ENCODE results near the gene FBXW4. TPM values are rescaled to one million over a fixed set of nuclear protein-coding genes. Genes with fewer than 3 reads are reported as not detected.

Gene FBXW4
- total and polyA plus RNA-seq, 4 donors = 28.0 to 65.6 (median 54.5) TPM

DNA sequence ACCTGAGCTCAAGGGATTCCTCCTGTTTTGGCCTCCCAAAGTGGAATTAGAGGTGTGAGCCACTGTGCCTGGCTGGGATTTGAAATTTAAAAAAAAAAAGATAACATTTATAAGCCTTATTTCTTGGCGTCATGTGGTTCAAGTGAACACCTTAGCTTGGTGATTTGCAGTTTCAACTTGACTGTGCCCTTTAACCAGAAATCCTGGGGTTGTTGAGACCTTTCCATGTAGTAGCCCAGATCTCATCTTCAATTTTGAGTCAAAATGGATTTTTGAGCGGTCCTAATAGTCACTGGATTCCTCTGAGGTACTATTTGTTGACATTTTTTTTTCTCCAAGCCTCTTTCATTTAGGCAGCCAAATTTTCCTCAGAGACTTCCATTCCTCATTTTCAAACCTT lies 29.5 kb upstream of the FBXW4 start:
- Histone ChIP-seq H3K9me3 (ENCODE audit: control insufficient read depth in 4 of 4, insufficient read depth in 3 of 4, low read length in 3 of 4) (no peaks in the 10 kb centered on the region), H3K4me3 (no peak overlapping the region), H3K27ac (ENCODE audit: low read depth in 1 of 2, low read length in 1 of 2) (no peak overlapping the region), H3K4me1 (ENCODE audit: control insufficient read depth in 5 of 5, insufficient read depth in 5 of 5, low read length in 5 of 5) (peaks cover 0 to 12% (median 0%) of the 10 kb centered on the region in 5 donors), H3K36me3 (ENCODE audit: control insufficient read depth in 4 of 4, insufficient read depth in 4 of 4, low read length in 4 of 4) (no peaks in the 10 kb centered on the region), H3K27me3 (ENCODE audit: control insufficient read depth in 3 of 3, insufficient read depth in 3 of 3, low read length in 2 of 3) (no peaks in the 10 kb centered on the region), H3K9ac (ENCODE audit: insufficient read depth in 1 of 2, low read length in 2 of 2) (no peak overlapping the region)
- no peak for TF ChIP-seq CTCF (IDR thresholded peaks at IDR 0.05; ENCODE audit: control extremely low read depth, extremely low read depth)
- DNase-seq (no peak), ATAC-seq (ENCODE audit: insufficient read depth, low FRiP score) (no peak)
- 93 to 94% methylated on average over 2 of the region's 2 CpGs for WGBS, 2 donors

GRCh38 chr10:101723176-101723575 lies 28.2 kb upstream of the FBXW4 start:
- H3K4me1 ChIP-seq (ENCODE audit: control insufficient read depth in 5 of 5, insufficient read depth in 5 of 5, low read length in 5 of 5) = peaks cover 0 to 12% (median 0%) of the 10 kb centered on the region in 5 donors
- 93 to 96% methylated on average over 3 of the region's 3 CpGs for WGBS, 2 donors
- TF ChIP-seq CTCF (IDR thresholded peaks at IDR 0.05; ENCODE audit: control extremely low read depth, extremely low read depth) = no peak

GRCh38 chr10:101721806-101722205 lies 26.8 kb upstream of the FBXW4 start:
- Histone ChIP-seq H3K9ac (ENCODE audit: insufficient read depth in 1 of 2, low read length in 2 of 2) (no peak overlapping the region), H3K4me3 (no peak overlapping the region), H3K9me3 (ENCODE audit: control insufficient read depth in 4 of 4, insufficient read depth in 3 of 4, low read length in 3 of 4) (peaks cover 0 to 1% (median 0%) of the 10 kb centered on the region in 4 donors), H3K27ac (ENCODE audit: low read depth in 1 of 2, low read length in 1 of 2) (no peak overlapping the region), H3K27me3 (ENCODE audit: control insufficient read depth in 3 of 3, insufficient read depth in 3 of 3, low read length in 2 of 3) (no peaks in the 10 kb centered on the region), H3K4me1 (ENCODE audit: control insufficient read depth in 5 of 5, insufficient read depth in 5 of 5, low read length in 5 of 5) (peaks cover 0 to 12% (median 2%) of the 10 kb centered on the region in 5 donors), H3K36me3 (ENCODE audit: control insufficient read depth in 4 of 4, insufficient read depth in 4 of 4, low read length in 4 of 4) (no peaks in the 10 kb centered on the region)
- DNase-seq (no peak), ATAC-seq (ENCODE audit: insufficient read depth, low FRiP score) (no peak)
- no peak for TF ChIP-seq CTCF (IDR thresholded peaks at IDR 0.05; ENCODE audit: control extremely low read depth, extremely low read depth)
- 85 to 94% methylated on average over 2 of the region's 2 CpGs for WGBS, 2 donors

More at GRCh38 chr10:101723176-101723575, 28.2 kb upstream of the FBXW4 start:
- Histone ChIP-seq H3K36me3 (ENCODE audit: control insufficient read depth in 4 of 4, insufficient read depth in 4 of 4, low read length in 4 of 4) (no peaks in the 10 kb centered on the region), H3K27ac (ENCODE audit: low read depth in 1 of 2, low read length in 1 of 2) (no peak overlapping the region), H3K4me3 (no peak overlapping the region), H3K9ac (ENCODE audit: insufficient read depth in 1 of 2, low read length in 2 of 2) (no peak overlapping the region), H3K9me3 (ENCODE audit: control insufficient read depth in 4 of 4, insufficient read depth in 3 of 4, low read length in 3 of 4) (no peaks in the 10 kb centered on the region), H3K27me3 (ENCODE audit: control insufficient read depth in 3 of 3, insufficient read depth in 3 of 3, low read length in 2 of 3) (no peaks in the 10 kb centered on the region)
- DNase-seq = no peak
- ATAC-seq (ENCODE audit: insufficient read depth, low FRiP score) = no peak

DNA sequence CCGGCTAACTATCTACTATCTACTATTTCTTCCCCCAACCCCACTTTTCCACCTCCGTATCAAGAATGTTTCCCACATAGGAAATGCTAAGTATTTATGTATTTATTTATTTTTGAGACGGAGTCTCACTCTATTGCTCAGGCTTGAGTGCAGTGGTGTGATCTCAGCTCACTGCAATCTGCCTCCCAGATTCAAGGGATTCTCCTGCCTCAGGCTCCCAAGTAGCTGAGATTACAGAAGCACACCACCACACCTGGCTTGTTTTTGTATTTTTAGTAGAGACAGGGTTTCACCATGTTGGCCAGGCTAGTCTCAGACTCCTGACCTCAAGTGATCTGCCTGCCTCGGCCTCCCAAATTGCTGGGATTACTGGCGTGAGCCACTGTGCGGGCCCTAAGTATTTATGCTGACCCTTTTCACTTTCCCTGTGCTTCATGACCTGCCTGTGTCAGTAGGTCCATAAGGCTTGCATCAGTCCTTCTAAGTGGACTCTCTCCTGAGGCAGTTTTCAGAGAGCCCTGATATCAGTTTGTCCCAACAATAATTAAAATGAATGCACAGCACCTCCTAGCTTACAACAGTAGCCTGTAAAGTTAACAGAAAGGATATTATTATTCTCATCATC lies 25.7 kb upstream of the FBXW4 start:
- ATAC-seq (ENCODE audit: insufficient read depth, low FRiP score) (no peak), DNase-seq (no peak)
- Histone ChIP-seq H3K4me3 (no peak overlapping the region), H3K36me3 (ENCODE audit: control insufficient read depth in 4 of 4, insufficient read depth in 4 of 4, low read length in 4 of 4) (no peaks in the 10 kb centered on the region), H3K9ac (ENCODE audit: insufficient read depth in 1 of 2, low read length in 2 of 2) (no peak overlapping the region), H3K27me3 (ENCODE audit: control insufficient read depth in 3 of 3, insufficient read depth in 3 of 3, low read length in 2 of 3) (no peaks in the 10 kb centered on the region), H3K4me1 (ENCODE audit: control insufficient read depth in 5 of 5, insufficient read depth in 5 of 5, low read length in 5 of 5) (peaks cover 0 to 9% (median 2%) of the 10 kb centered on the region in 5 donors), H3K27ac (ENCODE audit: low read depth in 1 of 2, low read length in 1 of 2) (no peak overlapping the region), H3K9me3 (ENCODE audit: control insufficient read depth in 4 of 4, insufficient read depth in 3 of 4, low read length in 3 of 4) (peaks cover 0 to 1% (median 0%) of the 10 kb centered on the region in 4 donors)
- WGBS, 2 donors = 91 to 92% methylated on average over 6 of the region's 6 CpGs
- TF ChIP-seq CTCF (IDR thresholded peaks at IDR 0.05; ENCODE audit: control extremely low read depth, extremely low read depth) = no peak

Data from lung (tissue), 12 donors.